ENCODE results near the gene FARP1. TPM values are rescaled to one million over a fixed set of nuclear protein-coding genes. Genes with fewer than 3 reads are reported as not detected.

Gene FARP1
- polyA plus RNA-seq, 2 of the 4 experiments (the other 2 are of a cell fraction), result 9.4 to 13.0 TPM

DNA sequence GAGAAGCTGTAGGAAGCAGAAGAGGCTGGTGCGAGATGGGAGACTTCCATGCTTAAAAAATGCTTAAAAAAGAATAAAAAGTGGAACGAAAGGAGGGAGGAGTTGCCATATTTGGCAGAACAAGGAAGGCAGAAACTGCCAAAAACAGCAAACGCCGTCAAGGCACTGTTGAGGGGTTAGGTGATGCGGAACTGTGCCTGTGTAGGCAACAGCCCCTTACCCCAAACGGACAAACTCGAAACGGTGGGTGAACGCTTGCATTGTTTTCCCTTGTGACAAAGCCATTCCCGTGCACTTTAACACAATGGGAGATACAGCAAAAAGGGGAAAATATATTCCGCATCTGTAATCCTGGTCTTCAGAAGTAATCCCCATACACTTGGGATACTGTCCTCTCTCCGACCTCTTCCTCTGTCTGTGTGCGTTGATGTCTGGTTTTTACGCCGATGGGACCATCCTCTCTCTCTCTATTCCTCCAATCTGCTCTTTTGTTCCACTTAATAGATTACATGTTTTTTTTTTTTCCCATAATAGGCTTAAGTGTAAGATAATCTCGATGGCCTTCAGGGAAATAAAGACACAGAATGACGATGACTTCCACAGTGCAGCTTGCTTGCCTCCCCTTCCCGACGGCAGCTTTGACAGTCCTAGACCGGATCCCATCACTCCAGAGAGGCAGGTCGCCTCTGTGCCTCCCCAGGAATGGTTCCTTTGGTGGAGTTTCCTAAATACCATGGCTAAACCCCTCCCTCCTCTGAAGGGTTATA is 166.9 kb downstream of the FARP1 start:
- ChIA-PET CTCF (no interaction called here), POLR2A (no interaction called here)
- TF ChIP-seq HOXB13 (CRISPR knock-in tag; IDR thresholded peaks at IDR 0.05; ENCODE audit: low read depth) (no peak), CHD2 (IDR thresholded peaks at IDR 0.05; ENCODE audit: low read length, partially characterized antibody) (no peak)
- no peak for FAIRE-seq
- no peak for ATAC-seq
- Histone ChIP-seq H3K4me1 (0 out of 3 replicates have a peak, but pooled peaks cover 10% of the 10 kb centered on the region), H3K4me2 (no peak overlapping the region), H3K27ac (no peak overlapping the region), H3K9me3 (no peaks in the 10 kb centered on the region), H3K4me3 (no peak overlapping the region)
- DNase-seq (ENCODE audit: low read depth in 1 of 2, low spot score in 1 of 2), result no peak
- 90% methylated on average over 21 of the region's 21 CpGs for WGBS (ENCODE audit: missing lambda C conversion rate)

DNA sequence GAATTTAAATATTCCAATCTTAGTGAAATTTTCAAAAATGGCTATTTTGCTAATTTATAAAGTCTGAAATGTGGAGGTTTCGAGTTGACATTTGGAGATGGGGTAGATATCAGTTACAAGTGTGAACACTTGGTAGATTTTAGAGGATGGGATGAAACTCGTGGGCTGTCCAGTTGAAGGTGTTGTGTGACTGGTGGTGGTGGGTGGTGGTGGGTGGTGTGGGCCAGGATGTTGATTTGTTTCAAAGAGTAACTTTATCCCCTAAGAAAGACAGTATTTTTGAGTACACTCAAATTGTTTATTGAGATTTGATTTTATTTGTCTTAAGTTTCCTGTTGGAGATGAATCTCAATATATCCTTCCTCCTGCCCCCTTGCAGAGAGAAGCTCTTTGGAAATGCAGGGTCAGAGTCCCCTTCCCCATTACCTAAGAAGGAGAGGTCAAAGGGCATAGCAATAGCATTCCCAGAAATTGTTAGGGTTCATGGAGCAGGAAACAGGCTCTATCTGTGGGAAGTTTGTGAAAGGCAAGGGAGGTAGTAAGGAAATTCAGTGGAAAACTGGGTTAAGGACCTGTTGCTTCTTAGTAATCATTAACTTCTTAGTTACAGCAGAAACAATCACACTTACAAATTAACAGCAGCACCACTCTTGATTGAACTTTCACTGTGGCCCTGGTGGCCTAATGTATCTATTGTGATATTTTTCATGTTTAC is 167.7 kb downstream of the FARP1 start:
- 84% methylated on average over 2 of the region's 2 CpGs for WGBS (ENCODE audit: missing lambda C conversion rate)
- Histone ChIP-seq H3K4me1 (0 out of 3 replicates have a peak, but pooled peaks cover 10% of the 10 kb centered on the region), H3K27ac (no peak overlapping the region), H3K9me3 (no peaks in the 10 kb centered on the region), H3K4me2 (no peak overlapping the region), H3K4me3 (no peak overlapping the region)
- no peak for ATAC-seq
- ChIA-PET CTCF (no interaction called here), POLR2A (no interaction called here)
- TF ChIP-seq GATA3 (IDR thresholded peaks at IDR 0.05; ENCODE audit: borderline replicate concordance), result no peak
- TF ChIP-seq TFCP2L1 (CRISPR knock-in tag; IDR thresholded peaks at IDR 0.05), result no peak
- FAIRE-seq, result no peak
- DNase-seq (ENCODE audit: low read depth in 1 of 2, low spot score in 1 of 2), result no peak

- FAIRE-seq, result no peak
- no peaks in the 10 kb centered on the region for H3K9me3 ChIP-seq
- ATAC-seq, result no peak
- no peak overlapping the region for H3K4me3 ChIP-seq
- 83% methylated on average over 1 of the region's 1 CpG for WGBS (ENCODE audit: missing lambda C conversion rate)
- no peak overlapping the region for H3K27ac ChIP-seq
- H3K4me1 ChIP-seq, result 0 out of 3 replicates have a peak, but pooled peaks cover 10% of the 10 kb centered on the region
- ChIA-PET POLR2A (no interaction called here), CTCF (no interaction called here)
- TF ChIP-seq CEBPB (IDR thresholded peaks at IDR 0.05) (no peak), POLR2A (IDR thresholded peaks at IDR 0.05; ENCODE audit: low read length) (no peak), RAD21 (conservative IDR thresholded peaks at IDR 0.05 in 1 of 2, IDR thresholded peaks at IDR 0.05 in 1 of 2) (no peak), RARB (CRISPR knock-in tag; IDR thresholded peaks at IDR 0.05) (no peak), TFCP2L1 (CRISPR knock-in tag; IDR thresholded peaks at IDR 0.05) (no peak), KDM5A (IDR thresholded peaks at IDR 0.05) (no peak), MAFK (IDR thresholded peaks at IDR 0.05; ENCODE audit: partially characterized antibody) (no peak), ESRRA (IDR thresholded peaks at IDR 0.05; ENCODE audit: borderline replicate concordance, low read length) (no peak), HDAC2 (IDR thresholded peaks at IDR 0.05) (no peak), NPAS2 (CRISPR knock-in tag; IDR thresholded peaks at IDR 0.05; ENCODE audit: borderline replicate concordance) (no peak), ZSCAN20 (CRISPR knock-in tag; IDR thresholded peaks at IDR 0.05) (no peak), MYC (IDR thresholded peaks at IDR 0.05; ENCODE audit: borderline replicate concordance, low read length) (no peak), ZC3H11A (IDR thresholded peaks at IDR 0.05) (no peak), HEYL (CRISPR knock-in tag; IDR thresholded peaks at IDR 0.05) (no peak), HOXB13 (CRISPR knock-in tag; IDR thresholded peaks at IDR 0.05; ENCODE audit: low read depth) (no peak), BHLHE40 (IDR thresholded peaks at IDR 0.05; ENCODE audit: low read depth, low read length) (no peak), SMC3 (IDR thresholded peaks at IDR 0.05) (no peak)
- TF ChIP-seq, protein P1, sequence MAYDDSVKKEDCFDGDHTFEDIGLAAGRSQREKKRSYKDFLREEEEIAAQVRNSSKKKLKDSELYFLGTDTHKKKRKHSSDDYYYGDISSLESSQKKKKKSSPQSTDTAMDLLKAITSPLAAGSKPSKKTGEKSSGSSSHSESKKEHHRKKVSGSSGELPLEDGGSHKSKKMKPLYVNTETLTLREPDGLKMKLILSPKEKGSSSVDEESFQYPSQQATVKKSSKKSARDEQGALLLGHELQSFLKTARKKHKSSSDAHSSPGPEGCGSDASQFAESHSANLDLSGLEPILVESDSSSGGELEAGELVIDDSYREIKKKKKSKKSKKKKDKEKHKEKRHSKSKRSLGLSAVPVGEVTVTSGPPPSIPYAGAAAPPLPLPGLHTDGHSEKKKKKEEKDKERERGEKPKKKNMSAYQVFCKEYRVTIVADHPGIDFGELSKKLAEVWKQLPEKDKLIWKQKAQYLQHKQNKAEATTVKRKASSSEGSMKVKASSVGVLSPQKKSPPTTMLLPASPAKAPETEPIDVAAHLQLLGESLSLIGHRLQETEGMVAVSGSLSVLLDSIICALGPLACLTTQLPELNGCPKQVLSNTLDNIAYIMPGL (CRISPR knock-in tag; IDR thresholded peaks at IDR 0.05; ENCODE audit: borderline replicate concordance), result no peak
- TF ChIP-seq, protein P2, sequence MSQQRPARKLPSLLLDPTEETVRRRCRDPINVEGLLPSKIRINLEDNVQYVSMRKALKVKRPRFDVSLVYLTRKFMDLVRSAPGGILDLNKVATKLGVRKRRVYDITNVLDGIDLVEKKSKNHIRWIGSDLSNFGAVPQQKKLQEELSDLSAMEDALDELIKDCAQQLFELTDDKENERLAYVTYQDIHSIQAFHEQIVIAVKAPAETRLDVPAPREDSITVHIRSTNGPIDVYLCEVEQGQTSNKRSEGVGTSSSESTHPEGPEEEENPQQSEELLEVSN (IDR thresholded peaks at IDR 0.05; ENCODE audit: borderline replicate concordance, low read depth), result no peak
- no peak for DNase-seq (ENCODE audit: low read depth in 1 of 2, low spot score in 1 of 2)
- no peak overlapping the region for H3K4me2 ChIP-seq
Measured at GRCh38 chr13:98311200-98311548, 168.3 kb downstream of the FARP1 start.

Data from A549 (cell line).